Upper lobe of left lung (tissue), 4 donors: Measurements from ENCODE around the gene NRROS.

Source experiments
- CTCF ChIP-seq, 6 experiments: fragments of 450-650 bp in 4 of 6; fragments of 200-600 bp in 2 of 6; sonication (generic) in 2 of 6; IDR thresholded peaks; one replicate each; pipeline ENCODE4 v1.5.1; 2016 to 2019; ENCODE audit warnings: antibody characterized with exemption in 6 of 6
- EP300 ChIP-seq, 4 donors: sonication (generic); formaldehyde crosslinking; IDR thresholded peaks; one replicate each; pipeline ENCODE4 v1.5.1; 2017; ENCODE audit warnings: antibody characterized with exemption in 4 of 4, control low read depth in 2 of 4
- POLR2A ChIP-seq, 4 donors: fragments of 450-650 bp; IDR thresholded peaks; one replicate each; pipeline ENCODE4 v1.5.1; 2016 to 2017; ENCODE audit warnings: antibody characterized with exemption in 4 of 4, mild to moderate bottlenecking in 2 of 4
- POLR2AphosphoS5 ChIP-seq, 2 donors: sonication (generic); formaldehyde crosslinking; IDR thresholded peaks; one replicate each; pipeline ENCODE4 v1.5.1; 2017; ENCODE audit warnings: antibody characterized with exemption in 2 of 2

- no peak for TF ChIP-seq CTCF (IDR thresholded peaks at IDR 0.05)
- TF ChIP-seq EP300 (IDR thresholded peaks at IDR 0.05), result no peak
- no peak for TF ChIP-seq POLR2A (IDR thresholded peaks at IDR 0.05)
- TF ChIP-seq POLR2AphosphoS5 (IDR thresholded peaks at IDR 0.05), result no peak
Measured at GRCh38 chr3:196634829-196635228, 4.7 kb upstream of the NRROS start.
